Chondrocyte (in vitro differentiated cells): ENCODE measurements around the gene PTPN12. TPM values are rescaled to one million over a fixed set of nuclear protein-coding genes. Genes with fewer than 3 reads are reported as not detected.

ENCODE experiments used
- DNase-seq: peaks from one replicate; pipeline ENCODE4 v3.0.0; 2021; ENCODE audit warnings: mixed read lengths, low spot score
- H3K27ac Mint-ChIP-seq: one replicate; pipeline ENCODE4 v1.8.0; 2021; ENCODE audit warnings: mild to moderate bottlenecking, moderate library complexity, mixed read lengths; ENCODE audit not compliant: unreplicated experiment
- H3K27me3 Mint-ChIP-seq: 2 replicates; pipeline ENCODE4 v1.8.0; 2021; ENCODE audit warnings: low read depth, mixed read lengths
- H3K36me3 Mint-ChIP-seq: 2 replicates; pipeline ENCODE4 v1.8.0; 2021; ENCODE audit warnings: low read depth, mixed read lengths
- H3K4me1 Mint-ChIP-seq: 2 replicates; pipeline ENCODE4 v1.8.0; 2021; ENCODE audit warnings: low read depth, mild to moderate bottlenecking, mixed read lengths
- H3K4me3 Mint-ChIP-seq: one replicate; pipeline ENCODE4 v1.8.0; 2021; ENCODE audit warnings: mild to moderate bottlenecking, moderate library complexity, mixed read lengths; ENCODE audit not compliant: unreplicated experiment
- H3K9me3 Mint-ChIP-seq: 2 replicates; pipeline ENCODE4 v1.8.0; 2021; ENCODE audit warnings: low read depth, mixed read lengths
- CTCF ChIP-seq: fragments of 200-600 bp; sonication (generic); IDR thresholded peaks from 2 replicates; pipeline ENCODE4 v1.5.0; 2021; ENCODE audit warnings: antibody characterized with exemption, mild to moderate bottlenecking, moderate library complexity
- total RNA-seq: library from RNA; stranded (reverse); gene quantifications from 3 replicates; pipeline ENCODE4 v1.2.1, GENCODE V29; 2021

PTPN12 gene
- total RNA-seq, 1 donor from 2014 or later = 68.2 TPM

- no peak for TF ChIP-seq CTCF
- Mint-ChIP-seq H3K4me3 (no peak overlapping the region), H3K4me1 (peaks cover 30% of the 10 kb centered on the region), H3K36me3 (peaks cover 17% of the 10 kb centered on the region), H3K27ac (peak overlapping the region; percentile 29), H3K9me3 (no peaks in the 10 kb centered on the region), H3K27me3 (no peaks in the 10 kb centered on the region)
- no peak for DNase-seq
Observed at GRCh38 chr7:77575187-77575586, 38.1 kb downstream of the PTPN12 start.

DNA sequence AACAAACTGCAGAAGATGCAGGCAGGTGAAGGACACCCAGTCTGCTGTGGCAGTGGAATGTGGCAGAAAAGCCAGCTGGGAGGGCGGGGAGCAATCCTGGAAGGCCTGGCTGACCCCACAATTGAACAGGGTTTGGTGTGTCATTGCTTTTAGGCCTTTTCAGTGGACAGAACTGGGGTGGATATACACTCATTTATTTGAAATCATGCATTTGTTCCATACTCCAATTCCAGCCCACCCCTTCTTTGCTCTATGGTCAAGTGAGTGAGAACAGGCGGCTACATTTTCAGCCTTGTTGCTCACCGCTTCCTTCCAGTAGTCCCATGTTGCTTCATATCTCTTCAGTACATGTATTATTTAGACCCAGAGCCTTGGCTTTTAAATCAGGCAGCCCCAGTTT lies 39.8 kb downstream of the PTPN12 start:
- H3K4me1 Mint-ChIP-seq = peaks cover 27% of the 10 kb centered on the region
- H3K4me3 Mint-ChIP-seq = no peak overlapping the region
- no peaks in the 10 kb centered on the region for H3K9me3 Mint-ChIP-seq
- no peak overlapping the region for H3K27ac Mint-ChIP-seq
- H3K27me3 Mint-ChIP-seq = no peaks in the 10 kb centered on the region
- no peak for DNase-seq
- TF ChIP-seq CTCF = no peak
- H3K36me3 Mint-ChIP-seq = peaks cover 17% of the 10 kb centered on the region

DNA sequence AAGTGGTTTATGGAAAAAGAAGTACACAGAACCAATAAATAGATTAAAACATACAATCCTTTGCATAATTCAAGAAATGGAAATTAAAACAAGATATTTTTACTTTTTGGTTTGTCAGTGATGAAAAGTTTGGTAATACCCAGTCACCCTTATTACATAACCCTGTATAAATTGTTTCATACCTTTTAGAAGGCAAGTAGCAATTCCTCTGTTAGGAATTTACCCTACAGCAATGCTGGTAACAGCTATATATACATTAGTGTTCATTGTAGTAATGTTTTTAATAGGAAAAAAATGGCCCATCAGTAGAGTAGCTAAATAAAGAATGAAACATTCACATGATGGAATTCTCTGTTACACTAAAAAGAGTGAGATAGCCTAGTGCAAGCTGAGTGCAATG lies 42.7 kb downstream of the PTPN12 start:
- H3K4me1 Mint-ChIP-seq = peaks cover 33% of the 10 kb centered on the region
- TF ChIP-seq CTCF = no peak
- no peak overlapping the region for H3K4me3 Mint-ChIP-seq
- H3K27ac Mint-ChIP-seq = peak overlapping the region; percentile 51
- no peak for DNase-seq
- no peaks in the 10 kb centered on the region for H3K27me3 Mint-ChIP-seq
- peaks cover 12% of the 10 kb centered on the region for H3K36me3 Mint-ChIP-seq
- no peaks in the 10 kb centered on the region for H3K9me3 Mint-ChIP-seq

DNA sequence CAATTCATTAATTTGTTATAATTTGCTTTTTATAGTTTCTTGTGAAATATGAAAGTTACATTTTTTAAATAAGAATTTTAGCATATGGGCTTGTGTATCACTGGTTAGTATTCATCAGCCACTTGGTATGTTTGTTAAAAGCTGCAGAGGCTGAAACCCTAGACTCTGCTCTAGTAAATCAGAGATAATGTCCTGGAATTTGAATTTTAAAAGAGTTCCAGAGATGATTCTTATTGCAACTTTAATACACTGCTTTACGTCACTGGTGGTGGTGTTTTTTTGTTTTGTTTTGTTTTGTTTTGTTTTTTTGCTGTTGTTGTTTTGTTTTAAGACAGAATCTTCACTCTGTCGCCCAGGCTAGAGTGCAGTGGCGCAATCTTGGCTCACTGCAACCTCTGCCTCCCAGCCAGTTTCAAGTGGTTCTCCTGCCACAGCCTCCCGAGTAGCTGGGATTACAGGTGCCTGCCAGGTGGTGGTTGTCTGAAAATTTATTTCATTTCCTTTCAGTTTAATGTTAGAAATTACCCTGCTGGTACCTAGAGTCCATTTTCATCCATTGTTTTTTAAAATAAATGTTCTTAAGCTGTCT lies 43.8 kb downstream of the PTPN12 start:
- Mint-ChIP-seq H3K27ac (peak overlapping the region; percentile 75), H3K4me1 (peaks cover 33% of the 10 kb centered on the region), H3K36me3 (peaks cover 11% of the 10 kb centered on the region), H3K4me3 (no peak overlapping the region), H3K27me3 (no peaks in the 10 kb centered on the region), H3K9me3 (no peaks in the 10 kb centered on the region)
- DNase-seq = no peak
- no peak for TF ChIP-seq CTCF

DNA sequence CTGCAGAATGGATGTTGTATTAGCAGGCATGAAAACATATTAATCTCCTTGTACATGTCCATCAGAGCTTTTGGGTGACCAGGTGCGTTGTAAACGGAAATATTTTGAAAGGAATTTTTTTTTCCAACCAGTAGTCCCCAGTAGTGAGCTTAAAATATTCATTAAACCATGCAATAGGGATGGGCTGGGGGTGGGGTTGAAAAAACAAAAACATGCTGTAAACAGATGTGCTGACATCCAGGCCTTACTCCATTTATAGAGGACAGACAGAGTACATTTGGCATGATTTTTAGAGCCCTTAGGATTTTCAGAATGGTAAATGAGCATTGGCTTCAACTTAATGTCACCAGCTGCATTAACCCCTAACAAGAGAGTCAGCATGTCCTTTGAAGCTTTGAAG lies 50.2 kb downstream of the PTPN12 start:
- TF ChIP-seq CTCF = no peak
- Mint-ChIP-seq H3K27ac (no peak overlapping the region), H3K9me3 (no peaks in the 10 kb centered on the region), H3K36me3 (peaks cover 15% of the 10 kb centered on the region), H3K4me3 (no peak overlapping the region), H3K4me1 (peaks cover 11% of the 10 kb centered on the region), H3K27me3 (no peaks in the 10 kb centered on the region)
- no peak for DNase-seq
